HFFc6 (cell line): ENCODE measurements around the gene FAR1. TPM values are rescaled to one million over a fixed set of nuclear protein-coding genes. Genes with fewer than 3 reads are reported as not detected.

Source experiments
- DNase-seq: peaks from one replicate; pipeline ENCODE4 v3.0.0-alpha.2; 2018
- H3K27ac Mint-ChIP-seq: 2 replicates; pipeline ENCODE4 v1.8.0; 2020; ENCODE audit warnings: mild to moderate bottlenecking, mixed read lengths
- H3K27me3 Mint-ChIP-seq: 2 replicates; pipeline ENCODE4 v1.8.0; 2021; ENCODE audit warnings: mild to moderate bottlenecking, moderate library complexity, mixed read lengths; ENCODE audit not compliant: insufficient read depth
- H3K36me3 Mint-ChIP-seq: 2 replicates; pipeline ENCODE4 v1.8.0; 2021; ENCODE audit warnings: low read depth, mixed read lengths
- H3K4me1 Mint-ChIP-seq: 2 replicates; pipeline ENCODE4 v1.8.0; 2020; ENCODE audit warnings: low read depth, mixed read lengths
- H3K4me3 Mint-ChIP-seq: 2 replicates; pipeline ENCODE4 v1.8.0; 2020; ENCODE audit warnings: mild to moderate bottlenecking, moderate library complexity, mixed read lengths
- H3K9me3 Mint-ChIP-seq: 2 replicates; pipeline ENCODE4 v1.8.0; 2020; ENCODE audit warnings: mild to moderate bottlenecking, mixed read lengths
- CTCF ChIP-seq: fragments of 200-600 bp; sonication (generic); IDR thresholded peaks from 2 replicates; pipeline ENCODE4 v1.5.0; 2021; ENCODE audit warnings: antibody characterized with exemption, mild to moderate bottlenecking
- total RNA-seq, 6 experiments: library from RNA; stranded (reverse); fragmentation: NEBNext Ultra II Directional; extraction: Animal tissue kit (Norgen Biotek cat#: 25700); gene quantifications; 2 replicates in 1 of 6; 3 replicates in 5 of 6; pipeline ENCODE4 v1.2.3, GENCODE V29; 2021

Gene FAR1
- total RNA-seq, 6 experiments from 2014 or later, result 40.8 to 59.5 (median 44.2) TPM

GRCh38 chr11:13699870-13700269 is 31.4 kb downstream of the FAR1 start:
- no peak for TF ChIP-seq CTCF
- Mint-ChIP-seq H3K4me1 (no peaks in the 10 kb centered on the region), H3K4me3 (no peak overlapping the region), H3K9me3 (no peaks in the 10 kb centered on the region), H3K27ac (no peak overlapping the region), H3K27me3 (no peaks in the 10 kb centered on the region), H3K36me3 (peaks cover 27% of the 10 kb centered on the region)
- no peak for DNase-seq

DNA sequence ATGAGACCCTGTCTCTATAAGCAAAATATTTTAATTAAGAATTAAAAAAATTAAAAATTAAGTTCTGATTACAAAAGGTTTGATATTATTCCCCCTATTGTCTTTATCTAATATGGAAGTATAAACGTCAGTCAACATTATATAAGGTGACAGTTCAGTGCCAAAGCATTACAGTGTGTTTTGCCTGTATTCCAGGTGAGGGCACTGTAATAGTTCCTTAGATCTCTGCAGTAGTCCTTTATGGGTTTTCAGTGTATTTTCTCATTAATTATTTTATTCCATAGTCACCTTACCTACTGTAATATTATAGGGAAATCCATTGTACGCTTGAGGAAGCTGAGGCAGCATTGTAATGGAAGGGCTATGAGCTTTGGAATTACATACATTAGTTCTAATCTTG is 33.0 kb downstream of the FAR1 start:
- no peak for DNase-seq
- Mint-ChIP-seq H3K4me1 (no peaks in the 10 kb centered on the region), H3K36me3 (peaks cover 15% of the 10 kb centered on the region; the same call in 1 of the 2 replicates), H3K27ac (no peak overlapping the region), H3K4me3 (no peak overlapping the region), H3K27me3 (no peaks in the 10 kb centered on the region), H3K9me3 (no peaks in the 10 kb centered on the region)
- TF ChIP-seq CTCF, result no peak

DNA sequence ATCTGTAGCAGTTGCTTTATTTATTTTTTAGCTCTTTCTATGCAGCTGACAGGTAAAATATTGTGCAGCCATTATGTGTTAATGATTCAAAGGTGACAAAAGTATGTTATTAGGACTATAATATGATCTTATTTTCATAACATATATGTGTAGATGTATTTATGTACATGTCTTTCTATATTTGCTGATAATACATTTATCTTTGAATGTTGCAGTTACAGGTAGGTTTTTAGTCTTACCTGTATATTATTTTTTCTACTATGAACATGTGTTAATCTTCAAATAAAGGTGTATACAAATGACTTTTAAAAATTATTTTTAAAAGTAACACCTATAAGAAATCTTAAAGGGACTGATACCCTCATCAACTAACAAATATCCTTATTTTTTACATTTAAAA is 33.6 kb downstream of the FAR1 start:
- no peak for TF ChIP-seq CTCF
- no peak for DNase-seq
- Mint-ChIP-seq H3K9me3 (no peaks in the 10 kb centered on the region), H3K27ac (no peak overlapping the region), H3K4me3 (no peak overlapping the region), H3K36me3 (peaks cover 15% of the 10 kb centered on the region; the same call in 1 of the 2 replicates), H3K27me3 (no peaks in the 10 kb centered on the region), H3K4me1 (no peaks in the 10 kb centered on the region)

DNA sequence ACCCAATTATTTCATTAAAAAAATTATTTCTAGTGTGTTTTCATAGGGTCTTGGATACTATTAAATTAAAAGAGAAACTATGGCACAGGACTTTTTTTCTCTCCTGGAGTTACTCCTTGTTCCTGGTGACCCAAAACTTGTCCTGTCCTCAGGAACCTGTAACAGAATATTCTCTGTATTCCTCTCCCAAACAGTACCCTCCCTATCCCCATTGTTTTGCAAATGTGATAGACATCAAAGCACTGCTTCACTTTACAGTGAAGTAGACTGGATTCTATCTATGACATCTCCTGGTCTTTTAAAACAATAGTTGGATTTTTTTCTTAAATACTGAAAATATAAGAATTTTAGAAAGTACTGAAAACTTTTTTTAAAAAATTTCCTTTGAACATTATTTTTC is 37.2 kb downstream of the FAR1 start:
- Mint-ChIP-seq H3K9me3 (no peaks in the 10 kb centered on the region), H3K27me3 (no peaks in the 10 kb centered on the region), H3K36me3 (peaks cover 22% of the 10 kb centered on the region; the same call in 1 of the 2 replicates), H3K27ac (no peak overlapping the region), H3K4me3 (no peak overlapping the region), H3K4me1 (no peaks in the 10 kb centered on the region)
- TF ChIP-seq CTCF, result no peak
- no peak for DNase-seq

DNA sequence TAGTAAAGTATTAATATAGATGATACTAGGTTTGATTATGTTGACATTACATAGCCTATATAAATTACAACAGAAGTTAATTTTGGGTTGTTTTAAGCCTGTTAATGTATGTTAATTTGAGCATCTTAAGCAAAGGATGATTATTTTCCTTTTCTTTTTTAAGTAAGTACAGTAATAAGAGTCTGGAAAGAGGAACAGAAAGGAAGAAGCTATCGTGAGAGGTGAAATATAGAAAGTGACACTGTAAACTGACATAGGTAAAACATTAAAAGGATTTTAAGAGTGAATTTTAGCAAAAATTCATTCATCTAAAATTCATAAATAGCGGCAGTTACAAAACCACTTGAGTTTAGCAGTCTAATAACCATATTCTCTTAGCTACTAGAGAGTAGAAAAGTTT is 45.5 kb downstream of the FAR1 start:
- Mint-ChIP-seq H3K36me3 (peaks cover 20% of the 10 kb centered on the region), H3K4me1 (peaks cover 31% of the 10 kb centered on the region), H3K4me3 (no peak overlapping the region), H3K27me3 (no peaks in the 10 kb centered on the region), H3K9me3 (no peaks in the 10 kb centered on the region), H3K27ac (no peak overlapping the region)
- DNase-seq, result no peak
- TF ChIP-seq CTCF, result no peak

- Mint-ChIP-seq H3K36me3 (peaks cover 28% of the 10 kb centered on the region), H3K27ac (peak overlapping the region; percentile 75), H3K4me3 (peak overlapping the region; percentile 30), H3K4me1 (peaks cover 59% of the 10 kb centered on the region), H3K27me3 (no peaks in the 10 kb centered on the region), H3K9me3 (no peaks in the 10 kb centered on the region)
- no peak for TF ChIP-seq CTCF
- peak; percentile 85 for DNase-seq
Measured at GRCh38 chr11:13717331-13717730, 48.9 kb downstream of the FAR1 start.
